Liver (tissue), 9 donors: ENCODE results near the gene VASP. TPM values are rescaled to one million over a fixed set of nuclear protein-coding genes. Genes with fewer than 3 reads are reported as not detected.

ENCODE experiments used
- DNase-seq: peaks from one replicate; pipeline ENCODE4 v3.0.0-alpha.2; 2017; ENCODE audit warnings: low spot score
- H3K27ac ChIP-seq, 2 donors: one replicate each; pipeline ENCODE4 v1.7.0; 2013; ENCODE audit warnings: inconsistent platforms in 2 of 2, low read length in 2 of 2, control low read depth in 1 of 2, low read depth in 1 of 2, mild to moderate bottlenecking in 1 of 2
- H3K27me3 ChIP-seq, 4 donors: one replicate each; pipeline versions ENCODE4 v1.6.1 to v1.7.0; 2013; ENCODE audit warnings: low read length in 3 of 4, inconsistent platforms in 1 of 4, mild to moderate bottlenecking in 1 of 4, moderate library complexity in 1 of 4; ENCODE audit not compliant: control insufficient read depth in 4 of 4, insufficient read depth in 4 of 4
- H3K36me3 ChIP-seq, 4 donors: one replicate each; pipeline versions ENCODE4 v1.6.1 to v1.7.0; 2013; ENCODE audit warnings: low read length in 3 of 4, mild to moderate bottlenecking in 3 of 4, low read depth in 1 of 4, moderate library complexity in 1 of 4; ENCODE audit not compliant: control insufficient read depth in 4 of 4, insufficient read depth in 3 of 4
- H3K4me1 ChIP-seq, 4 donors: one replicate each; pipeline versions ENCODE4 v1.6.1 to v1.7.0; 2013; ENCODE audit warnings: low read length in 3 of 4, mild to moderate bottlenecking in 3 of 4, moderate library complexity in 1 of 4; ENCODE audit not compliant: control insufficient read depth in 4 of 4, insufficient read depth in 4 of 4
- H3K4me3 ChIP-seq, 3 donors: one replicate each; pipeline versions ENCODE4 v1.6.1 to v1.7.0; 2013; ENCODE audit warnings: low read length in 3 of 3, control low read depth in 1 of 3, low read depth in 1 of 3, mild to moderate bottlenecking in 1 of 3
- H3K9ac ChIP-seq, 2 donors: one replicate each; pipeline ENCODE4 v1.7.0; 2013; ENCODE audit warnings: low read length in 2 of 2, mild to moderate bottlenecking in 2 of 2, moderate library complexity in 2 of 2, control low read depth in 1 of 2, low read depth in 1 of 2
- H3K9me3 ChIP-seq, 4 donors: one replicate each; pipeline versions ENCODE4 v1.6.1 to v1.7.0; 2013; ENCODE audit warnings: low read length in 3 of 4; ENCODE audit not compliant: control insufficient read depth in 4 of 4
- ATF3 ChIP-seq: IDR thresholded peaks from 2 replicates; pipeline ENCODE4 v1.6.1; 2016; ENCODE audit warnings: antibody characterized with exemption
- CTCF ChIP-seq: fragments of 150-350 bp; IDR thresholded peaks from 2 replicates; pipeline ENCODE4 v1.5.1; 2017; ENCODE audit warnings: improper control_type of control experiment, low read depth, low read length; ENCODE audit not compliant: missing input control
- EGR1 ChIP-seq, 2 donors: IDR thresholded peaks; 2 replicates each; pipeline ENCODE4 v1.6.1; 2016 to 2018; ENCODE audit warnings: antibody characterized with exemption in 2 of 2, low read depth in 2 of 2
- FOXA1 ChIP-seq: IDR thresholded peaks from 2 replicates; pipeline ENCODE4 v1.6.1; 2016; ENCODE audit warnings: antibody characterized with exemption
- FOXA2 ChIP-seq: IDR thresholded peaks from 2 replicates; pipeline ENCODE4 v1.6.1; 2016; ENCODE audit warnings: antibody characterized with exemption
- GABPA ChIP-seq, 2 donors: IDR thresholded peaks in 1 of 2; conservative IDR thresholded peaks in 1 of 2; 2 replicates each; pipeline ENCODE4 v1.6.1; 2016; ENCODE audit warnings: antibody characterized with exemption in 2 of 2, mild to moderate bottlenecking in 1 of 2, moderate library complexity in 1 of 2
- HNF4A ChIP-seq, 2 donors: conservative IDR thresholded peaks; 2 replicates each; pipeline ENCODE4 v1.6.1; 2016; ENCODE audit warnings: antibody characterized with exemption in 2 of 2, mild to moderate bottlenecking in 2 of 2
- HNF4G ChIP-seq: IDR thresholded peaks from 2 replicates; pipeline ENCODE4 v1.6.1; 2016; ENCODE audit warnings: antibody characterized with exemption
- JUND ChIP-seq, 2 donors: IDR thresholded peaks; 2 replicates each; pipeline ENCODE4 v1.6.1; 2016; ENCODE audit warnings: antibody characterized with exemption in 2 of 2
- MAX ChIP-seq: IDR thresholded peaks from 2 replicates; pipeline ENCODE4 v1.6.1; 2016; ENCODE audit warnings: antibody characterized with exemption
- NR2F2 ChIP-seq: IDR thresholded peaks from 2 replicates; pipeline ENCODE4 v1.6.1; 2016; ENCODE audit warnings: antibody characterized with exemption
- RAD21 ChIP-seq, 2 donors: IDR thresholded peaks; 2 replicates each; pipeline ENCODE4 v1.6.1; 2016; ENCODE audit warnings: antibody characterized with exemption in 2 of 2, mild to moderate bottlenecking in 2 of 2
- REST ChIP-seq: IDR thresholded peaks from 2 replicates; pipeline ENCODE4 v1.6.1; 2016; ENCODE audit warnings: antibody characterized with exemption, mild to moderate bottlenecking
- RXRA ChIP-seq, 2 donors: IDR thresholded peaks; 2 replicates each; pipeline ENCODE4 v1.6.1; 2017 to 2018; ENCODE audit warnings: antibody characterized with exemption in 2 of 2, mild to moderate bottlenecking in 1 of 2
- SP1 ChIP-seq: IDR thresholded peaks from 2 replicates; pipeline ENCODE4 v1.6.1; 2018; ENCODE audit warnings: antibody characterized with exemption, mild to moderate bottlenecking
- TAF1 ChIP-seq: conservative IDR thresholded peaks from 2 replicates; pipeline ENCODE4 v1.6.1; 2016; ENCODE audit warnings: antibody characterized with exemption, mild to moderate bottlenecking
- YY1 ChIP-seq: IDR thresholded peaks from 2 replicates; pipeline ENCODE4 v1.6.1; 2016; ENCODE audit warnings: antibody characterized with exemption, mild to moderate bottlenecking
- ZBTB33 ChIP-seq: IDR thresholded peaks from 2 replicates; pipeline ENCODE4 v1.6.1; 2016; ENCODE audit warnings: antibody characterized with exemption
- WGBS: extraction: QIAGEN DNeasy Blood & Tissue Kit; methylation state at CpG from one replicate; pipeline ENCODE4 v1.1.7; 2013; 5-methylcytosine and 5-hydroxymethylcytosine counted together
- polyA plus RNA-seq, 2 donors: library from polyadenylated mRNA; stranded (reverse) in 1 of 2; unstranded in 1 of 2; fragments of 200-250 nt in 1 of 2; fragments of >200 nt in 1 of 2; fragmentation: Nextera tagmentation in 1 of 2; extraction: Ambion mirVana in 1 of 2; gene quantifications; one replicate each; pipeline versions ENCODE4 v1.2.1 to v1.2.3, GENCODE V29; 2013 to 2015
- total RNA-seq, 2 donors: library from RNA; depleted of rRNA; stranded (reverse); fragments of >200 nt; gene quantifications; one replicate each; pipeline ENCODE4 v1.2.3, GENCODE V29; 2014
- donor health status: healthy.
- donor health status: healthy.
- donor health status: healthy.
- donor health status: healthy.
- donor health status: healthy.

VASP gene
- total and polyA plus RNA-seq, 4 donors = 7.3 to 29.1 (median 22.7) TPM

GRCh38 chr19:45467456-45468158 lies 39.7 kb upstream of the VASP start, which contains the start of gene FOSB:
Gene FOSB (plus strand): TSS chr19:45467996. CDS start chr19:45468587, 591 bp downstream.
- peak; percentile 95 for TF ChIP-seq TAF1
- TF ChIP-seq GABPA (IDR thresholded peaks at IDR 0.05 in 1 of 2, conservative IDR thresholded peaks at IDR 0.05 in 1 of 2) = peak in 1 of 2 donors; percentile 11
- TF ChIP-seq SP1 = peak; percentile 42
- TF ChIP-seq ZBTB33 = no peak
- no peak for TF ChIP-seq FOXA2
- TF ChIP-seq NR2F2 = no peak
- no peak for TF ChIP-seq REST
- TF ChIP-seq RAD21 (IDR thresholded peaks at IDR 0.05) = no peak
- TF ChIP-seq CTCF = no peak
- TF ChIP-seq FOXA1 = no peak
- TF ChIP-seq RXRA (IDR thresholded peaks at IDR 0.05) = no peak
- TF ChIP-seq HNF4A (conservative IDR thresholded peaks at IDR 0.05) = no peak
- TF ChIP-seq YY1 = no peak
- no peak for TF ChIP-seq EGR1 (IDR thresholded peaks at IDR 0.05; ENCODE audit: low read depth in 2 of 2)
- TF ChIP-seq MAX = no peak
- no peak for TF ChIP-seq HNF4G
- peak; percentile 14 to 71 for TF ChIP-seq JUND (IDR thresholded peaks at IDR 0.05)
- peak; percentile 53 for TF ChIP-seq ATF3
- Histone ChIP-seq H3K9me3 (no peaks in the 10 kb centered on the region), H3K36me3 (no peaks in the 10 kb centered on the region), H3K4me3 (peak within 1 kb of the TSS; percentile 51 to 93 (median 67)), H3K27ac (peak within 1 kb of the TSS; percentile 86 to 92), H3K27me3 (peaks cover 0 to 4% (median 0%) of the 10 kb centered on the region in 4 donors), H3K4me1 (peaks cover 8 to 42% (median 21%) of the 10 kb centered on the region in 4 donors), H3K9ac (peak within 1 kb of the TSS; percentile 90)
- DNase-seq = peak; percentile 89
- WGBS = under 1% methylated on average over 56 of the region's 56 CpGs
